Neural progenitor cell (in vitro differentiated cells): ENCODE data around the gene MAPRE2.

Source experiments
- CTCF ChIP-seq: fragments of 200-600 bp; sonication (generic); IDR thresholded peaks from 2 replicates; pipeline ENCODE4 v1.5.1; 2017; ENCODE audit warnings: antibody characterized with exemption, mild to moderate bottlenecking
- EZH2 ChIP-seq: fragments of 200-600 bp; sonication (generic); IDR thresholded peaks from 2 replicates; pipeline ENCODE4 v1.6.1; 2017; ENCODE audit warnings: antibody characterized with exemption, mild to moderate bottlenecking, moderate library complexity
- EZH2phosphoT487 ChIP-seq: fragments of 200-600 bp; sonication (generic); IDR thresholded peaks from 2 replicates; pipeline ENCODE4 v1.6.1; 2017; ENCODE audit warnings: antibody characterized with exemption

- no peak for TF ChIP-seq CTCF
- no peak for TF ChIP-seq EZH2phosphoT487
- no peak for TF ChIP-seq EZH2
Measured at GRCh38 chr18:35159782-35160181, 118.6 kb downstream of the MAPRE2 start.
